Tibial artery (tissue), 4 donors: ENCODE data around the gene MICU1.

ENCODE experiments used
- DNase-seq, 2 donors: peaks; one replicate each; pipeline ENCODE4 v3.0.0-alpha.2; 2019
- H3K27ac ChIP-seq, 2 donors: fragments of 200-600 bp; sonication (generic) in 1 of 2; 1 replicate in 1 of 2; 2 replicates in 1 of 2; pipeline ENCODE4 v1.5.1; 2018 to 2019; ENCODE audit warnings: mild to moderate bottlenecking in 1 of 2
- H3K27me3 ChIP-seq, 2 donors: fragments of 200-600 bp; sonication (generic) in 1 of 2; one replicate each; pipeline versions ENCODE4 v1.5.1 to v1.6.0; 2016 to 2019
- H3K36me3 ChIP-seq, 3 donors: fragments of 200-600 bp; sonication (generic) in 2 of 3; one replicate each; pipeline ENCODE4 v1.5.1; 2016 to 2019; ENCODE audit warnings: mild to moderate bottlenecking in 2 of 3
- H3K4me1 ChIP-seq, 4 donors: fragments of 200-600 bp; sonication (generic) in 2 of 4; 1 replicate in 3 of 4; 2 replicates in 1 of 4; pipeline ENCODE4 v1.5.1; 2016 to 2019
- H3K4me3 ChIP-seq, 2 donors: fragments of 200-600 bp; sonication (generic) in 1 of 2; 1 replicate in 1 of 2; 2 replicates in 1 of 2; pipeline ENCODE4 v1.5.1; 2018 to 2019; ENCODE audit warnings: mild to moderate bottlenecking in 2 of 2
- H3K9me3 ChIP-seq, 3 donors: fragments of 200-600 bp; sonication (generic) in 1 of 3; one replicate each; pipeline ENCODE4 v1.5.1; 2016 to 2019
- intact Hi-C: fragments of 100-400 bp; cut with DNase I; formaldehyde crosslinking; loops from one replicate; pipeline ENCODE4 v1.15.0; 2023; ENCODE audit warnings: low total_unique reads
- TF ChIP-seq, protein P1 (sequence below), 2 experiments: fragments of 200-600 bp in 1 of 2; fragments of 450-650 bp in 1 of 2; IDR thresholded peaks; one replicate each; pipeline ENCODE4 v1.5.1; 2017 to 2019; ENCODE audit warnings: antibody characterized with exemption in 2 of 2, mild to moderate bottlenecking in 1 of 2, moderate library complexity in 1 of 2

MICU1 gene

DNA sequence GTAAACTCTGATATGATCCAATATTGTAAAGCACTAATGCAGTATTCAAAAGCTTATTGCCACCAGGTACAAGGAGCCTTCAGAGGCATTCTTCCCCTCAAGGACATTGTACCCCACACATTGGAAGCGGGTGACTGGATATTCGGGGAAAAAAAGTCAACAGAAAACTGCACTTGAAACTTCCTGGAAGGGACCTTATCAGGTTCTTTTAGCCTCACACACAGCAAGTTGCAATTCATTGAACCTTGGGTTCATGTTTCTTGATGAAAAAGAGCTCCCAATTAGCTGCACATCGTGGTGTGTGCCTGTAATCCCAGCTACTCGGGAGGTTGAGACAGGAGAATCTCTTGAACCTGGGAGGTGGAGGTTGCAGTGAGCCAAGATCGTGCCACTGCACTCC lies 16.4 kb upstream of the MICU1 start:
- H3K9me3 ChIP-seq: no peaks in the 10 kb centered on the region
- no peak for DNase-seq
- no peaks in the 10 kb centered on the region for H3K36me3 ChIP-seq
- H3K4me3 ChIP-seq: no peak overlapping the region
- H3K27ac ChIP-seq: no peak overlapping the region
- H3K4me1 ChIP-seq: peaks cover 0 to 6% (median 3%) of the 10 kb centered on the region in 4 donors
- no peaks in the 10 kb centered on the region for H3K27me3 ChIP-seq
- intact Hi-C loops: no loop called here
- TF ChIP-seq, protein P1, sequence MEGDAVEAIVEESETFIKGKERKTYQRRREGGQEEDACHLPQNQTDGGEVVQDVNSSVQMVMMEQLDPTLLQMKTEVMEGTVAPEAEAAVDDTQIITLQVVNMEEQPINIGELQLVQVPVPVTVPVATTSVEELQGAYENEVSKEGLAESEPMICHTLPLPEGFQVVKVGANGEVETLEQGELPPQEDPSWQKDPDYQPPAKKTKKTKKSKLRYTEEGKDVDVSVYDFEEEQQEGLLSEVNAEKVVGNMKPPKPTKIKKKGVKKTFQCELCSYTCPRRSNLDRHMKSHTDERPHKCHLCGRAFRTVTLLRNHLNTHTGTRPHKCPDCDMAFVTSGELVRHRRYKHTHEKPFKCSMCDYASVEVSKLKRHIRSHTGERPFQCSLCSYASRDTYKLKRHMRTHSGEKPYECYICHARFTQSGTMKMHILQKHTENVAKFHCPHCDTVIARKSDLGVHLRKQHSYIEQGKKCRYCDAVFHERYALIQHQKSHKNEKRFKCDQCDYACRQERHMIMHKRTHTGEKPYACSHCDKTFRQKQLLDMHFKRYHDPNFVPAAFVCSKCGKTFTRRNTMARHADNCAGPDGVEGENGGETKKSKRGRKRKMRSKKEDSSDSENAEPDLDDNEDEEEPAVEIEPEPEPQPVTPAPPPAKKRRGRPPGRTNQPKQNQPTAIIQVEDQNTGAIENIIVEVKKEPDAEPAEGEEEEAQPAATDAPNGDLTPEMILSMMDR (IDR thresholded peaks at IDR 0.05): no peak

DNA sequence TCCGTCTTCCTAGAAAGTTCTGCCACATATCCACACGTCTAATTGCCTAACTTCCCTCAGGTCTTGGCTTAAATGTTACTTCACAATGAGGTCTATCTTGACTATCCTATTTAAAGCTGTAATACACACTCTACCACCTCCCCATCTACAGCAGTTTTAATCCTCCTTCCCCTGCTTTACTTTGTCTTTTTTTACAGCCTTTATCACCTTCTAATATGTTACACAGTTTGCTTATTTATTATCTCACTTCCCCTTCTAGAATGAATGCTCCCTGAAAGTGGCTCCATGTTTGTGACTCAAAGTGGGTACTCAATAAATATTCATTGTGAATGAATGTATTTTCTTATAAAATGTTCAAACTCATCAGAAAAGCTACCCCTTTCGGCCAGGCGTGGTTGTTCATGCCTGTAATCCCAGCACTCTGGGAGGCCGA lies 13.6 kb upstream of the MICU1 start:
- no peaks in the 10 kb centered on the region for H3K27me3 ChIP-seq
- intact Hi-C loops: no loop called here
- no peaks in the 10 kb centered on the region for H3K36me3 ChIP-seq

DNA sequence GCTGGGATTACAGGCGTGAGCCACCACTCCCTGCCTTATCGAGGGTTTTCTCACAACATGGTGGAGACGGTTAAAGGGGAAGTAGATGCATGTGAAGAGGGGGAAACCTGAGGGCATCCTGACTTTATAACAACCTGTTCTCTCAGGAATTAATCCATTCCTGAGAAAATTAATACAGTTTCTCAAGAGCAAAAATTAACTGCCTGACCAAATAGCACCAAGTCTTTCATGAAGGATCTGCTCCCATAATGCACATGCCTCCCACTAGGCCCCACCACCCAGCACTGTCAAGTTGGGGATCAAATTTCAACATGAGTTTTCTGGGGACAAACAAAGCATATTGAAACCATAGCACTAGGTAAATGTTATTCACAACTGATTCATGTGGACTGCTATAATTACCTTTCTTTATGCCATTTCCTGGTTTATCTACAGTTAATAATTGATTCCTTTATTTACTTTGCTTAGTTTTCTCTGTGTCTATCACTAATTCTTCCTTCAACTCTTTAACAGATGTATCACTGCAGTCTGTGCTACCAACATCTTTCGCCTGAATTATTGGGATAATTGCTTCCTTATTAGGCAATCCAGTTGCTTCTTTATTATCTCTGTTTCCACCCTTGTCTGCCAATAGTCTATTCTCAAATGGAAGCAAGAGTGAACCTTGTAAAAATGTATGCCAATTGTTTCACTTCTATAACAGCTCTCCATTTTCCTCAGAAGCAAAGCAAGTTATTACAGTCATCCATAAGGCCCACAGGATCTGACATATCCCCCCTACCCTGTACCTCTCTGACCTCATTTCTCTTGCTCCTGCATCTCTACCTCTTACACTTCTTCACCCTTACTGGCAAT lies 12.9 kb upstream of the MICU1 start:
- H3K27me3 ChIP-seq: no peaks in the 10 kb centered on the region
- no peaks in the 10 kb centered on the region for H3K36me3 ChIP-seq
- no peak for DNase-seq
- intact Hi-C loops: no loop called here
- no peak overlapping the region for H3K4me3 ChIP-seq
- H3K9me3 ChIP-seq: no peaks in the 10 kb centered on the region
- no peak overlapping the region for H3K27ac ChIP-seq
- peaks cover 0 to 11% (median 4%) of the 10 kb centered on the region in 4 donors for H3K4me1 ChIP-seq
- TF ChIP-seq, protein P1 (IDR thresholded peaks at IDR 0.05): no peak

More for the DNA sequence above, 13.6 kb upstream of the MICU1 start:
- Histone ChIP-seq H3K9me3 (no peaks in the 10 kb centered on the region), H3K4me1 (peaks cover 0 to 11% (median 4%) of the 10 kb centered on the region in 4 donors), H3K27ac (no peak overlapping the region), H3K4me3 (no peak overlapping the region)
- no peak for DNase-seq
- TF ChIP-seq, protein P1 (IDR thresholded peaks at IDR 0.05): no peak

DNA sequence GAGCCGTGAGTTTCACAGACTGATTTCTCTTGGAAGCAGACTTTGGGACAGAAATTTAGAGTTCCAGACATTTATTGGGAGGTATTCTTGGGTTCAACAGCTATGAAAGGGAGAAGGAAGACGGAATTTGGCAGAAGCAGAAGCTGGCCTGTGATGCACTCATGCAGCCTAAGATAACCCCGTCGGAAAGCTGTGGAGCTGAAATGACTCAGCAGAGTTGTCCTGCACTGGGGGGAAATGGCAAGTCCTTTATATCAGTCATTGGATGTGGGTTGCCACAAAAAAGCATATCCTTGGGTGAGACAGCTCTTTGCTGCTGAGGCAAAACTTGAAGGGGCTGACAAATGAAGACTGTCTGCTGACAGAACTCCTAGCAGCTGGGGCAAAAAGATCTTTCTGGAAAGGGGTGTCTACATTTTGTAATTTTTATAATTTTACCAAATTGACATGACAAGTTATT lies 11.5 kb upstream of the MICU1 start:
- TF ChIP-seq, protein P1 (IDR thresholded peaks at IDR 0.05): no peak
- DNase-seq: peak; percentile 37 to 70
- H3K36me3 ChIP-seq: no peaks in the 10 kb centered on the region
- H3K9me3 ChIP-seq: no peaks in the 10 kb centered on the region
- H3K4me1 ChIP-seq: peaks cover 0 to 11% (median 4%) of the 10 kb centered on the region in 4 donors
- no peak overlapping the region for H3K4me3 ChIP-seq
- no peaks in the 10 kb centered on the region for H3K27me3 ChIP-seq
- H3K27ac ChIP-seq: peak overlapping the region in 1 of 2 donors; percentile 21
- intact Hi-C loops: no loop called here

DNA sequence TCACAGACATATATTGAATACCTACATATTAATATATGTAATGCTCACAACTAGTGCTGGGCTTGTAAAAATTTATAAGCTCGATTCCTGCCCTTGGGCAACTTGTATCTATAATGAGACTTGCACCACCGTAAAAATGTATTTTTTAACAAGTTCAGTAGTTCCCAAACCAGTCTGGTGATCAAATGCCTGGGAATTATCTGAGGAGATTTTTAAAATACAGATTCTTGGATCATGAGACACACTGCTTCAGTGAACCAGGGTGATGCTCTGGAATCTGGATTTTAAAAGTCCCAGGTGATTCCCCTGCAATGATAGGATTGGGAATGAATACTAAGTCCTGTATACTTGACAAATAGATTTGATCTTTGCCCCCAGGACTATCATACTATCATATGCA lies 4.3 kb upstream of the MICU1 start:
- H3K9me3 ChIP-seq: no peaks in the 10 kb centered on the region
- no peaks in the 10 kb centered on the region for H3K36me3 ChIP-seq
- H3K4me1 ChIP-seq: peaks cover 0 to 6% (median 0%) of the 10 kb centered on the region in 4 donors
- intact Hi-C loops: no loop called here
- no peak for DNase-seq
- H3K27ac ChIP-seq: no peak overlapping the region
- H3K4me3 ChIP-seq: no peak overlapping the region
- TF ChIP-seq, protein P1 (IDR thresholded peaks at IDR 0.05): no peak
- H3K27me3 ChIP-seq: no peaks in the 10 kb centered on the region
